ENCODE measurements around the gene TGM5. TPM values are rescaled to one million over a fixed set of nuclear protein-coding genes. Genes with fewer than 3 reads are reported as not detected.

TGM5 gene, protein sequence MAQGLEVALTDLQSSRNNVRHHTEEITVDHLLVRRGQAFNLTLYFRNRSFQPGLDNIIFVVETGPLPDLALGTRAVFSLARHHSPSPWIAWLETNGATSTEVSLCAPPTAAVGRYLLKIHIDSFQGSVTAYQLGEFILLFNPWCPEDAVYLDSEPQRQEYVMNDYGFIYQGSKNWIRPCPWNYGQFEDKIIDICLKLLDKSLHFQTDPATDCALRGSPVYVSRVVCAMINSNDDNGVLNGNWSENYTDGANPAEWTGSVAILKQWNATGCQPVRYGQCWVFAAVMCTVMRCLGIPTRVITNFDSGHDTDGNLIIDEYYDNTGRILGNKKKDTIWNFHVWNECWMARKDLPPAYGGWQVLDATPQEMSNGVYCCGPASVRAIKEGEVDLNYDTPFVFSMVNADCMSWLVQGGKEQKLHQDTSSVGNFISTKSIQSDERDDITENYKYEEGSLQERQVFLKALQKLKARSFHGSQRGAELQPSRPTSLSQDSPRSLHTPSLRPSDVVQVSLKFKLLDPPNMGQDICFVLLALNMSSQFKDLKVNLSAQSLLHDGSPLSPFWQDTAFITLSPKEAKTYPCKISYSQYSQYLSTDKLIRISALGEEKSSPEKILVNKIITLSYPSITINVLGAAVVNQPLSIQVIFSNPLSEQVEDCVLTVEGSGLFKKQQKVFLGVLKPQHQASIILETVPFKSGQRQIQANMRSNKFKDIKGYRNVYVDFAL
- total RNA-seq (not detected in 2 replicates), polyA plus RNA-seq (not detected in 2 replicates), polyA minus RNA-seq (not detected in 2 replicates), Bru-seq, nascent RNA (not detected), BruChase-seq, experiment 1, labeled RNA remaining after a 6-hour chase (not detected), BruChase-seq, experiment 2, labeled RNA remaining after a 2-hour chase (not detected)
- polyA plus RNA-seq (2011; cell fraction: cytosol; rRNA removed) = not detected in 2 replicates
- polyA plus RNA-seq (2011; cell fraction: nucleus; rRNA removed) = not detected in 2 replicates
- not detected in 2 replicates for polyA plus RNA-seq (2012)
- polyA minus RNA-seq (2011; cell fraction: cytosol; rRNA and poly(A)+ RNA removed) = not detected
- polyA minus RNA-seq (2011; cell fraction: nucleus; rRNA and poly(A)+ RNA removed) = not detected in 2 replicates
- long read RNA-seq = 0 reads

DNA sequence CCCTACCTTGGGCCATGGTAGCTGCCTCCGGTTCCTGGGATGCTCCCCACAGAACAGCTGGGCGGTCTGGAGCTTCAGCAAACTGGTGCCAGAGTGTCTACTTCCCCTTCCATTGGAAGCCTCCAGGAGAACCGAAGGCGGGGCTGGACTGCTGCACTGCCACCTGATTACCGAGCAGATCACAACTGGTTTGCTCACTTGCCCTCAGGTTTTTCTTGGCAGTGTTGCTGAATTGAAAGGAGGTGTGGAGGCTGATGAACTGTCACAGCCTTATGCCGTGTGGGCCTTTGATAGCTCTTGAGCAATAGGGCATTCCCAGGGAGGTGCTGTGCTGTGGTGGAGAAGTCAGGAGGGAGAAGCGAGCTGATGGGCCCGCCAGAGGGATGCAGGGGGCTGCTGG lies at the start of gene TGM5:
Gene TGM5 (minus strand): TSS at position 95 of the 400 bp plus-strand sequence. CDS start 79 bp downstream, at position 16.
- Histone ChIP-seq H3K4me3 (replicated peaks in 1 of 3; ENCODE audit: insufficient read depth in 1 of 3, low read depth in 1 of 3, low read length in 3 of 3) (no peak within 1 kb of the TSS), H4K20me1 (replicated peaks; ENCODE audit: control insufficient read depth, extremely low read depth, insufficient read depth, low read length) (no peaks in the 10 kb centered on the region), H3K27me3 (ENCODE audit: control insufficient read depth in 2 of 2, insufficient read depth in 2 of 2, low read length in 2 of 2) (peaks cover 13 to 30% of the 10 kb centered on the region in 2 experiments), H3K27ac (ENCODE audit: insufficient read depth, low read depth, low read length) (no peak within 1 kb of the TSS), H3K9ac (replicated peaks; ENCODE audit: extremely low read depth, insufficient read depth, low read length) (no peak within 1 kb of the TSS), H3K9me3 (replicated peaks; ENCODE audit: control insufficient read depth, insufficient read depth, low read length) (no peaks in the 10 kb centered on the region), H3K4me2 (ENCODE audit: insufficient read depth, low read length) (no peak within 1 kb of the TSS), H3K9me1 (replicated peaks; ENCODE audit: control insufficient read depth, extremely low read depth, insufficient read depth, low read length) (no peaks in the 10 kb centered on the region), H2AFZ (ENCODE audit: low read depth, low read length) (no peak within 1 kb of the TSS), H3K79me2 (ENCODE audit: control insufficient read depth, insufficient read depth, low read length) (no peaks in the 10 kb centered on the region), H3K36me3 (ENCODE audit: control insufficient read depth in 2 of 2, extremely low read depth in 1 of 2, insufficient read depth in 2 of 2, low read length in 2 of 2) (no peaks in the 10 kb centered on the region), H3K4me1 (ENCODE audit: control insufficient read depth, extremely low read depth, insufficient read depth, low read length) (no peaks in the 10 kb centered on the region)
- TF ChIP-seq POLR2A (IDR thresholded peaks at IDR 0.05; ENCODE audit: low read depth, low read length) = no peak
- no peak for TF ChIP-seq GATA2 (IDR thresholded peaks at IDR 0.05; ENCODE audit: insufficient read depth, insufficient read length, low read depth, low read length)
- TF ChIP-seq POLR2AphosphoS5 (IDR thresholded peaks at IDR 0.05; ENCODE audit: insufficient read depth, low read depth, low read length) = no peak
- TF ChIP-seq MYC (IDR thresholded peaks at IDR 0.05; ENCODE audit: low read depth, low read length) = no peak
- TF ChIP-seq, protein P1, sequence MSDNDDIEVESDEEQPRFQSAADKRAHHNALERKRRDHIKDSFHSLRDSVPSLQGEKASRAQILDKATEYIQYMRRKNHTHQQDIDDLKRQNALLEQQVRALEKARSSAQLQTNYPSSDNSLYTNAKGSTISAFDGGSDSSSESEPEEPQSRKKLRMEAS (IDR thresholded peaks at IDR 0.05; ENCODE audit: insufficient read depth, insufficient read length) = no peak
- TF ChIP-seq JUN (IDR thresholded peaks at IDR 0.05; ENCODE audit: borderline replicate concordance, insufficient read depth, insufficient read length, low read depth) = no peak
- TF ChIP-seq, protein P2, sequence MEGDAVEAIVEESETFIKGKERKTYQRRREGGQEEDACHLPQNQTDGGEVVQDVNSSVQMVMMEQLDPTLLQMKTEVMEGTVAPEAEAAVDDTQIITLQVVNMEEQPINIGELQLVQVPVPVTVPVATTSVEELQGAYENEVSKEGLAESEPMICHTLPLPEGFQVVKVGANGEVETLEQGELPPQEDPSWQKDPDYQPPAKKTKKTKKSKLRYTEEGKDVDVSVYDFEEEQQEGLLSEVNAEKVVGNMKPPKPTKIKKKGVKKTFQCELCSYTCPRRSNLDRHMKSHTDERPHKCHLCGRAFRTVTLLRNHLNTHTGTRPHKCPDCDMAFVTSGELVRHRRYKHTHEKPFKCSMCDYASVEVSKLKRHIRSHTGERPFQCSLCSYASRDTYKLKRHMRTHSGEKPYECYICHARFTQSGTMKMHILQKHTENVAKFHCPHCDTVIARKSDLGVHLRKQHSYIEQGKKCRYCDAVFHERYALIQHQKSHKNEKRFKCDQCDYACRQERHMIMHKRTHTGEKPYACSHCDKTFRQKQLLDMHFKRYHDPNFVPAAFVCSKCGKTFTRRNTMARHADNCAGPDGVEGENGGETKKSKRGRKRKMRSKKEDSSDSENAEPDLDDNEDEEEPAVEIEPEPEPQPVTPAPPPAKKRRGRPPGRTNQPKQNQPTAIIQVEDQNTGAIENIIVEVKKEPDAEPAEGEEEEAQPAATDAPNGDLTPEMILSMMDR (IDR thresholded peaks at IDR 0.05; ENCODE audit: extremely low read depth in 1 of 2, insufficient read depth in 1 of 2, low read depth in 1 of 2, low read length in 2 of 2) = no peak
- no peak for TF ChIP-seq FOS (IDR thresholded peaks at IDR 0.05; ENCODE audit: borderline replicate concordance, insufficient read depth, low read length)
- TF ChIP-seq EZH2 (IDR thresholded peaks at IDR 0.05; ENCODE audit: borderline replicate concordance, low read depth, low read length, severe bottlenecking) = no peak
- no TSS peak for BruUV-seq (replicated peaks)
- dilution Hi-C loops (cut with MboI; ENCODE audit: extremely low pct_ligation_motif_present, low sequenced_read_pairs) (no loop called here), intact Hi-C loops (cut with micrococcal nuclease) (no loop called here)
- ChIA-PET POLR2A (no interaction called here), CTCF (interaction anchor here (2.3 to 5.2 kb wide), 2 partner anchors 19 to 41 kb away, joined by 15 to 58 read pairs; no protein-coding TSS in a partner anchor)
- FAIRE-seq = no peak
- no peak for DNase-seq (ENCODE audit: low read depth, low spot score)
